Panc1 (cell line): ENCODE measurements around the gene DEAF1. TPM values are rescaled to one million over a fixed set of nuclear protein-coding genes. Genes with fewer than 3 reads are reported as not detected.
"Not testable (repeated sequence)": the region's sequence is repeated elsewhere in the genome, so short reads cannot be mapped to it uniquely, and the experiment has no call there.

ENCODE experiments used
- ATAC-seq: fragments of 200-7000 bp; cut with Tn5 transposase; 2 replicates; pipeline ENCODE4 v1.9.1; 2020; ENCODE audit warnings: mild to moderate bottlenecking, moderate library complexity
- BruUV-seq: library from RNA; stranded (reverse); fragments of 400-500 nt; replicated peaks from 2 replicates; lab custom pipeline; 2021; lab: Mats Ljungman, UMichigan
- CTCF ChIA-PET: fragments of 300-600 bp; sonication (Branson Sonifier 250); formaldehyde crosslinking; loops from one replicate; lab custom pipeline; 2022; ENCODE audit warnings: antibody characterized with exemption; lab: Charles Lee
- POLR2A ChIA-PET: fragments of 300-600 bp; sonication (Branson Sonifier 250); formaldehyde crosslinking; loops from one replicate; lab custom pipeline; 2022; ENCODE audit warnings: antibody characterized with exemption; lab: Charles Lee
- DNase-seq: peaks from one replicate; pipeline ENCODE4 v3.0.0-alpha.2; 2010; ENCODE audit warnings: low read depth, low spot score
- H3K27ac ChIP-seq: 2 replicates; pipeline ENCODE4 v1.5.1; 2011; ENCODE audit warnings: mild to moderate bottlenecking, low read length, inconsistent platforms
- H3K27me3 ChIP-seq: fragments of 200-500 bp; sonication (Bioruptor generic); 2 replicates; pipeline ENCODE4 v1.6.0; 2014; ENCODE audit warnings: low read length, inconsistent platforms; ENCODE audit not compliant: control insufficient read depth, insufficient read depth
- H3K36me3 ChIP-seq: fragments of 200-500 bp; sonication (Bioruptor generic); 2 replicates; pipeline ENCODE4 v1.5.1; 2014; ENCODE audit warnings: inconsistent platforms, mild to moderate bottlenecking, low read length, moderate library complexity; ENCODE audit not compliant: control insufficient read depth, insufficient read depth
- H3K4me1 ChIP-seq: 2 replicates; pipeline ENCODE4 v1.5.1; 2011; ENCODE audit warnings: inconsistent platforms, mild to moderate bottlenecking, low read length, moderate library complexity; ENCODE audit not compliant: control insufficient read depth, insufficient read depth
- H3K4me3 ChIP-seq, 2 experiments: 2 replicates each; pipeline ENCODE4 v1.5.1; 2011 to 2012; ENCODE audit warnings: low read depth in 2 of 2, low read length in 2 of 2, mild to moderate bottlenecking in 2 of 2, inconsistent platforms in 1 of 2, moderate library complexity in 1 of 2
- H3K9me3 ChIP-seq: fragments of 200-500 bp; sonication (Bioruptor generic); 2 replicates; pipeline ENCODE4 v1.5.1; 2014; ENCODE audit warnings: low read depth, mild to moderate bottlenecking, inconsistent platforms, low read length, moderate library complexity; ENCODE audit not compliant: control insufficient read depth, insufficient read depth
- POLR2AphosphoS5 ChIP-seq: IDR thresholded peaks from 2 replicates; pipeline ENCODE4 v1.6.1; 2012; ENCODE audit warnings: mild to moderate bottlenecking, low read depth, low read length, moderate library complexity
- SIN3A ChIP-seq: IDR thresholded peaks from 2 replicates; pipeline ENCODE4 v1.6.1; 2012; ENCODE audit warnings: low read depth, mild to moderate bottlenecking, low read length, moderate library complexity, borderline replicate concordance; ENCODE audit not compliant: insufficient read depth
- TCF7L2 ChIP-seq: IDR thresholded peaks from 2 replicates; pipeline ENCODE4 v1.6.1; 2011; ENCODE audit warnings: mild to moderate bottlenecking, low read depth, low read length, inconsistent platforms
- in situ Hi-C: cut with HindIII; loops from 2 replicates; pipeline ENCODE4 v1.10.0; 2016; ENCODE audit warnings: low sequenced_read_pairs, low pct_unique_long_range_greater_than_20kb
- intact Hi-C: fragments of 100-400 bp; cut with micrococcal nuclease; formaldehyde crosslinking; loops from one replicate; pipeline ENCODE4 v1.10.0; 2022; ENCODE audit not compliant: unreplicated experiment
- total RNA-seq: library from RNA; stranded (reverse); gene quantifications from one replicate; pipeline ENCODE4 v1.2.1, GENCODE V29; 2021; ENCODE audit not compliant: unreplicated experiment
- TF ChIP-seq, protein P1 (sequence below), 2 experiments: IDR thresholded peaks; 2 replicates each; pipeline ENCODE4 v1.6.1; 2011 to 2012; ENCODE audit warnings: low read depth in 2 of 2, control low read depth in 1 of 2, low read length in 1 of 2, mild to moderate bottlenecking in 1 of 2, moderate library complexity in 1 of 2; ENCODE audit not compliant: insufficient read depth in 1 of 2
- TF ChIP-seq, protein P2 (sequence below): fragments of 450-650 bp; IDR thresholded peaks from 2 replicates; pipeline ENCODE4 v1.5.1; 2017; ENCODE audit warnings: mild to moderate bottlenecking

DEAF1 gene
- total RNA-seq, 1 experiment from 2014 or later, result 105 TPM

DNA sequence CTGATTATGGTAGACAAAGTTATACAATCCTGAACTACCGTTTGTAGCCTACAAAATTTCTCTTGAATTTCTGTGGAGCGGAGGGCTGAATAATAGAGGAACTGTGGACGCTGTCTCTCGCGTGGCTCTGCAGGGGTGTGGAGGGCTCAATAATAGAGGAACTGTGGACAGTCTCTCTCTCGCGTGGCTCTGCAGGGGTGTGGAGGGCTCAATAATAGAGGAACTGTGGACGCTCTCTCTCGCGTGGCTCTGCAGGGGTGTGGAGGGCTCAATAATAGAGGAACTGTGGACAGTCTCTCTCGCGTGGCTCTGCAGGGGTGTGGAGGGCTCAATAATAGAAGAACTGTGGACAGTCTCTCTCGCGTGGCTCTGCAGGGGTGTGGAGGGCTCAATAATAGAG lies 41.9 kb downstream of the DEAF1 start:
- ATAC-seq, H3K9me3 ChIP-seq, H3K27me3 ChIP-seq, H3K4me1 ChIP-seq, intact Hi-C loops, in situ Hi-C loops, CTCF ChIA-PET, H3K36me3 ChIP-seq, POLR2A ChIA-PET, BruUV-seq, H3K27ac ChIP-seq, DNase-seq, H3K4me3 ChIP-seq: not testable (repeated sequence)

DNA sequence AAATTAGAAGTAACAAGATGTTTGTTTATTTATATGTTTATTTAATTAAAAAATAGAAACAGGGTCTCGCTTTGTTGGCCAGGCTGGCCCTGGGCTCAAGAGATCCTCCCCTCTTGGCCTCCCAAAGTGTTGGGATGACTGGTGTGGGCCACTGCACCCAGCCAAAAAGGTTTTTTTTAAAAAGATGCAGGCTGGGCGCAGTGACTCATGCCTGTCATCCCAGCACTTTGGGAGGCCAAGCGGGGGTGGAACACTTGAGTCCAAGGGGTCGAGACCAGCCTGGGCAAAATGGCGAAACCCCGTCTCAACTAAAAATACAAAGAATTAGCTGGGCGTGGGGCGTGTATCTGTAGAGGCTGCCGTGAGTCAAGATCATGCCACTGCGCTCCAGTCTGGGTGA lies 44.5 kb downstream of the DEAF1 start:
- in situ Hi-C loops (no loop called here), intact Hi-C loops (no loop called here)
- no peak overlapping the region for H3K27ac ChIP-seq
- POLR2A ChIA-PET, result no interaction called here
- no peaks in the 10 kb centered on the region for H3K27me3 ChIP-seq
- DNase-seq (no peak), ATAC-seq (no peak)
- no peaks in the 10 kb centered on the region for H3K4me1 ChIP-seq
- no TSS peak for BruUV-seq
- no peaks in the 10 kb centered on the region for H3K9me3 ChIP-seq
- TF ChIP-seq, protein P1, sequence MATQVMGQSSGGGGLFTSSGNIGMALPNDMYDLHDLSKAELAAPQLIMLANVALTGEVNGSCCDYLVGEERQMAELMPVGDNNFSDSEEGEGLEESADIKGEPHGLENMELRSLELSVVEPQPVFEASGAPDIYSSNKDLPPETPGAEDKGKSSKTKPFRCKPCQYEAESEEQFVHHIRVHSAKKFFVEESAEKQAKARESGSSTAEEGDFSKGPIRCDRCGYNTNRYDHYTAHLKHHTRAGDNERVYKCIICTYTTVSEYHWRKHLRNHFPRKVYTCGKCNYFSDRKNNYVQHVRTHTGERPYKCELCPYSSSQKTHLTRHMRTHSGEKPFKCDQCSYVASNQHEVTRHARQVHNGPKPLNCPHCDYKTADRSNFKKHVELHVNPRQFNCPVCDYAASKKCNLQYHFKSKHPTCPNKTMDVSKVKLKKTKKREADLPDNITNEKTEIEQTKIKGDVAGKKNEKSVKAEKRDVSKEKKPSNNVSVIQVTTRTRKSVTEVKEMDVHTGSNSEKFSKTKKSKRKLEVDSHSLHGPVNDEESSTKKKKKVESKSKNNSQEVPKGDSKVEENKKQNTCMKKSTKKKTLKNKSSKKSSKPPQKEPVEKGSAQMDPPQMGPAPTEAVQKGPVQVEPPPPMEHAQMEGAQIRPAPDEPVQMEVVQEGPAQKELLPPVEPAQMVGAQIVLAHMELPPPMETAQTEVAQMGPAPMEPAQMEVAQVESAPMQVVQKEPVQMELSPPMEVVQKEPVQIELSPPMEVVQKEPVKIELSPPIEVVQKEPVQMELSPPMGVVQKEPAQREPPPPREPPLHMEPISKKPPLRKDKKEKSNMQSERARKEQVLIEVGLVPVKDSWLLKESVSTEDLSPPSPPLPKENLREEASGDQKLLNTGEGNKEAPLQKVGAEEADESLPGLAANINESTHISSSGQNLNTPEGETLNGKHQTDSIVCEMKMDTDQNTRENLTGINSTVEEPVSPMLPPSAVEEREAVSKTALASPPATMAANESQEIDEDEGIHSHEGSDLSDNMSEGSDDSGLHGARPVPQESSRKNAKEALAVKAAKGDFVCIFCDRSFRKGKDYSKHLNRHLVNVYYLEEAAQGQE (IDR thresholded peaks at IDR 0.05; ENCODE audit: insufficient read depth in 1 of 2, low read depth in 2 of 2, low read length in 1 of 2), result no peak
- TF ChIP-seq SIN3A, result no peak
- TF ChIP-seq POLR2AphosphoS5, result no peak
- TF ChIP-seq, protein P2, sequence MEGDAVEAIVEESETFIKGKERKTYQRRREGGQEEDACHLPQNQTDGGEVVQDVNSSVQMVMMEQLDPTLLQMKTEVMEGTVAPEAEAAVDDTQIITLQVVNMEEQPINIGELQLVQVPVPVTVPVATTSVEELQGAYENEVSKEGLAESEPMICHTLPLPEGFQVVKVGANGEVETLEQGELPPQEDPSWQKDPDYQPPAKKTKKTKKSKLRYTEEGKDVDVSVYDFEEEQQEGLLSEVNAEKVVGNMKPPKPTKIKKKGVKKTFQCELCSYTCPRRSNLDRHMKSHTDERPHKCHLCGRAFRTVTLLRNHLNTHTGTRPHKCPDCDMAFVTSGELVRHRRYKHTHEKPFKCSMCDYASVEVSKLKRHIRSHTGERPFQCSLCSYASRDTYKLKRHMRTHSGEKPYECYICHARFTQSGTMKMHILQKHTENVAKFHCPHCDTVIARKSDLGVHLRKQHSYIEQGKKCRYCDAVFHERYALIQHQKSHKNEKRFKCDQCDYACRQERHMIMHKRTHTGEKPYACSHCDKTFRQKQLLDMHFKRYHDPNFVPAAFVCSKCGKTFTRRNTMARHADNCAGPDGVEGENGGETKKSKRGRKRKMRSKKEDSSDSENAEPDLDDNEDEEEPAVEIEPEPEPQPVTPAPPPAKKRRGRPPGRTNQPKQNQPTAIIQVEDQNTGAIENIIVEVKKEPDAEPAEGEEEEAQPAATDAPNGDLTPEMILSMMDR, result no peak
- TF ChIP-seq TCF7L2, result no peak
- CTCF ChIA-PET, result interaction anchor here (0.7 kb wide), 1 partner anchor 96 kb away, joined by 3 read pairs; no protein-coding TSS in a partner anchor
- no peak overlapping the region for H3K4me3 ChIP-seq
- no peaks in the 10 kb centered on the region for H3K36me3 ChIP-seq

DNA sequence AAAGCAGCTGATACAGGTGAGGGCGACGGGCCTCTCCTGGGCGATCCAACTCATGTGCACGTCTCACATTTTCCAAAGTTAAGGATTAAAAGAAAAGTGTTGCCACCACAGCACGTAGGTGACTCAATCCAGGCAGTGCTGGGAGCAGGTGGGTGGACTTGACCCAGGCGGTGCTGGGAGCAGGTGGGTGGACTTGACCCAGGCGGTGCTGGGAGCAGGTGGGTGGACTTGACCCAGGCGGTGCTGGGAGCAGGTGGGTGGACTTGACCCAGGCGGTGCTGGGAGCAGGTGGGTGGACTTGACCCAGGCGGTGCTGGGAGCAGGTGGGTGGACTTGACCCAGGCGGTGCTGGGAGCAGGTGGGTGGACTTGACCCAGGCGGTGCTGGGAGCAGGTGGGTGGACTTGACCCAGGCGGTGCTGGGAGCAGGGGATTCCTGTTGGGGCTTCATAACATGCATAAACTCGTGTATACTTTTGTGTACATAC lies 47.3 kb downstream of the DEAF1 start:
- CTCF ChIA-PET, BruUV-seq: not testable (repeated sequence)

More for the DNA sequence above, 47.3 kb downstream of the DEAF1 start:
- H3K9me3 ChIP-seq, H3K36me3 ChIP-seq, DNase-seq, H3K4me1 ChIP-seq, H3K27me3 ChIP-seq, H3K4me3 ChIP-seq, intact Hi-C loops, ATAC-seq, H3K27ac ChIP-seq, in situ Hi-C loops: not testable (repeated sequence)
- POLR2A ChIA-PET, result interaction anchor here (0.7 kb wide), 1 partner anchor 128 kb away, joined by 3 read pairs; no protein-coding TSS in a partner anchor
